ENCODE data around the gene NEMP1. TPM values are rescaled to one million over a fixed set of nuclear protein-coding genes. Genes with fewer than 3 reads are reported as not detected.

The NEMP1 gene
- total and polyA plus RNA-seq, 10 of the 15 experiments (the other 5 are each of a cell fraction or from before 2014, with no cell fraction given), result 4.0 to 45.9 (median 19.8) TPM

GRCh38 chr12:57063991-57064685, 14.5 kb downstream of the NEMP1 start (continued):
- peak; percentile 65; the same call in 1 of the 2 replicates for TF ChIP-seq MLLT1 (IDR thresholded peaks at IDR 0.05)
- no peak for TF ChIP-seq RUNX3 (IDR thresholded peaks at IDR 0.05; ENCODE audit: low read length)
- TF ChIP-seq TAF1 (IDR thresholded peaks at IDR 0.05; ENCODE audit: borderline replicate concordance, low read depth, low read length), result no peak
- 0 out of 2 replicates have a peak, but pooled peaks have one; percentile 14 for TF ChIP-seq MTA2 (IDR thresholded peaks at IDR 0.05; ENCODE audit: low read depth)
- no peak for TF ChIP-seq CTCF (IDR thresholded peaks at IDR 0.05 in 2 of 3, conservative IDR thresholded peaks at IDR 0.05 in 1 of 3; ENCODE audit: control insufficient read depth in 2 of 3, extremely low read depth in 1 of 3, insufficient read depth in 1 of 3, low read depth in 3 of 3, low read length in 3 of 3)
- peak; percentile 82 for TF ChIP-seq NBN (IDR thresholded peaks at IDR 0.05)
- no peak for TF ChIP-seq MXI1 (IDR thresholded peaks at IDR 0.05; ENCODE audit: low read depth, low read length)
- no peak for TF ChIP-seq RAD21 (IDR thresholded peaks at IDR 0.05; ENCODE audit: insufficient read depth, low read depth, low read length)
- TF ChIP-seq PKNOX1 (IDR thresholded peaks at IDR 0.05), result peak; percentile 23; the same call in 1 of the 2 replicates
- no peak for TF ChIP-seq TCF12 (IDR thresholded peaks at IDR 0.05; ENCODE audit: low read depth, low read length)
- TF ChIP-seq CBX5 (IDR thresholded peaks at IDR 0.05; ENCODE audit: low read depth), result no peak
- TF ChIP-seq MYC (IDR thresholded peaks at IDR 0.05; ENCODE audit: insufficient read depth, insufficient read length, insufficient replicate concordance, low read length, severe bottlenecking), result no peak
- no peak for TF ChIP-seq NRF1 (conservative IDR thresholded peaks at IDR 0.05; ENCODE audit: low read depth, low read length)
- TF ChIP-seq JUND (IDR thresholded peaks at IDR 0.05; ENCODE audit: low read depth, low read length), result no peak
- peak; percentile 69 for TF ChIP-seq CREM (IDR thresholded peaks at IDR 0.05; ENCODE audit: low read depth)
- TF ChIP-seq BMI1 (IDR thresholded peaks at IDR 0.05; ENCODE audit: borderline replicate concordance), result no peak
- no peak for TF ChIP-seq ZNF24 (IDR thresholded peaks at IDR 0.05)
- TF ChIP-seq MEF2B (IDR thresholded peaks at IDR 0.05; ENCODE audit: partially characterized antibody, poor library complexity, severe bottlenecking), result no peak
- TF ChIP-seq ATF7 (IDR thresholded peaks at IDR 0.05; ENCODE audit: low read depth), result peak; percentile 98
- peak; percentile 29; the same call in 1 of the 2 replicates for TF ChIP-seq JUNB (IDR thresholded peaks at IDR 0.05)
- TF ChIP-seq RELA (IDR thresholded peaks at IDR 0.05; ENCODE audit: borderline replicate concordance, partially characterized antibody), result no peak
- no peak for TF ChIP-seq BCLAF1 (IDR thresholded peaks at IDR 0.05)
